Dermis microvascular lymphatic vessel endothelial cell (primary cell): ENCODE measurements around the gene HMX1. TPM values are rescaled to one million over a fixed set of nuclear protein-coding genes. Genes with fewer than 3 reads are reported as not detected.

Experiments
- DNase-seq, 2 donors: peaks; one replicate each; pipeline versions ENCODE4 v3.0.0 to v3.0.0-alpha.2; 2010; ENCODE audit warnings: low read depth in 2 of 2
- total RNA-seq: library from RNA; depleted of rRNA; stranded (reverse); fragments of >200 nt; gene quantifications from 2 replicates; pipeline ENCODE4 v1.2.1, GENCODE V29; 2014

The HMX1 gene
- total RNA-seq, 1 donor from 2014 or later, result not detected

DNA sequence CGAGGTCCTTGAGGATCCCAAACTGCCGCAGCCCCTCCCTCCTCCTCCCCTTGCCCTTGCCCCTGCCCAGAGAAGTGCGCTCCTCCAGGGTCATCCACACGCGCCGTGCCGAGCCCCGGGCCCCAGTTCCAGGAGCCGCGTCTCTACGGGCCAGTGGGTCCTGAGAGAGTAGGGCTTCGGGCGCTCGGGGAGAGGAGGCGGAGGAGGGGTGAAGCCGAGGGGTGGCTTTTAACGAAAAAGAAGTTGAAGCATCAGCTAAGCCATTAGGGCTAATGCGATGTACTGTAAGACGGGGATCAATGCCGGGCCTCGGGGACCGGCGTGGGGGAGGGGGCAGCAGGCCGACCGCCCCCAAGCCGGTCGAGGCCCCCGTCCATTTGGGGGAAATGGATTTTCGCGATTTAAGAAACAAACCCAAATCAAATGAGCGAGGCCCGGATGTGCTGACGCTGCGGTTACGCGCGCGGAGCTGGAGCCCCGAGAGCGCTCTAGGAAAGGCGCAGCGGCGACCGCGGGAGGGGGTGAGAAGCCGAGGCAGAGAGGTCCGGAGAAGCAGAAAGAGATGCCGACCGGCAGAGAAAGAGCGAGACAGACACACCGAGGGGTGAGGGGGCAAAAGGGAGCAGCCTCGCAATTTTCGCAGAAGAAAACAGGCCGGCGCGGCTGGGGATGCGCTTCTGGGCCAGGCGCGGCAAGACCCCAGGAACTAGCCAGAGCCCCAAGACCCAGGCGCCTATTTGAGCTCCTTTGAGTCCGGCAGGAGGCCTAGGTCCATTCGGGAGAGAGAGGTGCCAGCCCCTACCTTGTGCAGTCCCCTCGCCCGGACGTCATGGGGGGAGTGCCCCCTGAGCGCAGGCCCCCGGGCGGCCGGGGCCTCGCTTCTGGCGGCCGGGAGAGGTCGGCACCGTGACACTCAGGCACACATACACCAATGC lies 13.6 kb downstream of the HMX1 start:
- no peak for DNase-seq

DNA sequence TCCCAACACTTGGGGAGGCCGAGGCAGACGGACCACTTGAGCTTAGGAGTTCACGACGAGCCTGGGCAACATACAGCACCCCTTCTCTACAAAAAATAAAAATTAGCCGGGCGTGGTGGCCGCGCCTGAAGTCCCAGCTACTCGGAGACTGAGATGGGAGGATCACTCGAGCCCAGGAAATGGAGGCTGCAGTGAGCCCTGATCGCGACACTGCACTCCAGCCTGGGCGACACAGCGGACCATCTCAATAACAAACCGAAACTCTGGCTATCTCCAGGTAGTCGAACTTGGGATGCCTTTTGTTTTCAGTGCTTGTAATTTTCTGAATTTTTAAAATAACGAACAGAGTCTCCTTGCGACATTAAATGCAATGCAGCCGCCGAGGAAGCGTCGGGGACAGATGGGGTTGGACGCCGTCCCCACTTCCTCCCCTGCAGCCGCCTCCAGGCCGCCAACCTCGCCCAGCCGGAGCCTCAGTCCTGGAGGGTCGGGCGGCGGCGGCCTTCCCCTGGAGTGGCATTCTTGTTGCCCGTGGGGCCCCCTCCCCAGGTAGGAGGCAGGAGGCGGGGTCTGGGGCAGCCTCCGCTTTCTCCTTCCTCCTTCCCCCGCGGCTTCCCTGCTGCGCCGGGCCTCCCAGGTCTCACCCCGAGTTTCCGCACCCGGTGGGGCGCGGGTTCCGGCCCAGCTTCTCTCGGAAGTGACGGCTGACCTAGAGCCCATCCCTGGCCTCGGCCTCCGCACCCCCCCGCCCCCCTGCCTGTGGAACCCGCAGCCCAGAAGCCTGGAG lies 14.6 kb downstream of the HMX1 start:
- no peak for DNase-seq

DNA sequence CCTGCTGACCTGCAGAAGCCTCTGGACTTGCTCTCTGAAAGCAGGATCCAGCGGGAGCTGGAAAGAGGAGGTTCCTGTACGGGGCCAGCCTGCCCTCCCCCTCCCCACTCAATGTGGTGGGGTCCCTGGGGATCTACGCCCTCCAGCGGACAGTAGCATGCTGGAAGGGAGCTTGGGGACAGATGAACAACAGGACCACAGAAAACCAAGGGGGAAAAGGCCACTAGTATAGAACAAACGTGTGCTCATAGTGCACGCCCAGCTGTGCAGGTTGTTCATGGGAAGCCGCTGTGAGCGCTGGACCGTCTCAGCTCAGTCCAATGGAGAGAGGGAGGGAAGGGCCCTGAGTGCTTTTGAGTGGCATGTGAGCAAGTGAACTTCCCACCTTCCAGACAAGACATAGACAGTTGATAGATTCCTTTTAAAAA lies 15.8 kb downstream of the HMX1 start:
- DNase-seq, result no peak

DNA sequence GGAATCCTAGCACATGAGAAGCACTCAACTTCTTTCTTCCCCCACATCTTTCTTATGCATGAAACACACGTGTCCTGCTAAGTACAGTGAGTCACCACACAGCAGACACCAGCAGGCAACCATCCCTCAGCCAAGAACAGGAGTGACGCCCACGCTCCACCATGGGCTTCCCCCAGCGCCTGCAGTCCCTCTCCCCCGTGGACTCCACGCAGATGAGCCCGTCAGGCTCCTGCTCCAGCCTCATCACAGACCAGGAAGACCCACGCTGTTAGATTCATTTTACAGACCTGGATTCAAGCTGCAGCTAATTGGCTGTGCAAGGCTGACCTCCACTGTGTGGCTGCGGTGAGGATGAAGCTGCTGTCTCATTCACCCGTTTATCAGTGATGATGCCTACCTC lies 16.7 kb downstream of the HMX1 start:
- DNase-seq, result no peak

DNA sequence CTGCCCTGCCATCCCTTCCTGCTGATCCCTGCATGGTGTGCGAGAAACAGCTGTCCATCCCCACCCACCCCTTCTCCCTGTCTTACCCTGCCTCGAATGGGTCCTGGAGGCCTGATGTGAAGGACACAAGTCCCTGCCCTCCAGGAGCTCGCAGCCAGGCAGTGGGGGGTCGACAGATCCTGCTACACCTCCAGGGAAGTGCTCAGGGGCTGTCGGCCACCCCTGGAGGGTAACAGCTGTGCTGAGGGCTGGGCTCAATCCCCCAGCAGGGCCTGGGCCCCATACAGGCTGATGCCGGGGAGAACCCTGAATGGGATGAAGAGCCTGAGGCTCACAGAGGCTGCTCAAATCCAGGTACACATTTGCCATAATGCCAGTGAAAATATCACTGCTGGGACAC lies 17.6 kb downstream of the HMX1 start:
- no peak for DNase-seq

DNA sequence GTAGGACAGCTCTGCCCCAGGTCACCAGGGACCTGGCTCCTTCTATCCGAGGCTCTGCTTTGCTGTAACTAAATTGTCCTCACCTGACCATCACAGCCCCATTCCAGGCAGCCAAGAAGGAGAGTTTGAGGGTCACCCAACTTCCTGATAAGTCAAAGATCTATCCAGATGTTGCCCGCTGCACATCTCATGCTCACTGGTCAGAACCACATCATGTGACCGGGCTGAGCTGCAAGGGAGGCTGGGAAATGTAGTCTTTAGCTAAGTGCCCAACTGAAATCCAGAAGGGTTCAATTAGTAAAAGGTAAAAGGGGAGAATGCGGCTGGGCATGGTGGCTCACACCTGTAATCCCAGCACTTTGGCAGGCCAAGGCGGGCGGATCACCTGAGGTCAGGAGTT lies 18.4 kb downstream of the HMX1 start:
- DNase-seq, result no peak

DNA sequence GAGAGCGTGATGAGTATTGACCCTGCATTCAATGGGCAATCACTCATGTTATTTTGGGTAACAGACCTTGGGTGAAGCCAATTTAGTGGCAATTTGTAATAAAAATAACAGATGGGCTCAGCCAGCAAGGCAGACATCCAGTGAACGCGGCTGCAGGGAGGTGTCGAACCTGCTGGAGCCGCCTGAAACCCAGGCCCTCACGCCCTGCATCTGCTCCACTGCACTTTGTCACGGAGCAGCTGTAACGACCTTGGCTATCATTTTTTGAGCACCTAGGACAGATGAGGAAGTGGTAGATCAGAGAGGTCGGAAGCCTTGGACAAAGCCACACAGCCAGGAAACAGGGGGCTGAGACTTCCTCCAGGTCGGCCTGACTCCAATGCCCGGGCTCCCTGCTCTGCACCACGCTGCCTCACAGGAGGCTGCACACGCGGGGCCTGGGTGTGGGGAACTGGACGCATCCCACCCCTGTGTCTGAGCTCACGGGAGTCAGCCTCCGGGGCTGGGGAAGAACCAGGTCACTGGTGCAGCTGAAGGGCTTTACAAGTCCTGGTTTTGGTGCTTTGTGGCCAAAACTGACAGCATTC lies 19.4 kb downstream of the HMX1 start:
- DNase-seq, result no peak

DNA sequence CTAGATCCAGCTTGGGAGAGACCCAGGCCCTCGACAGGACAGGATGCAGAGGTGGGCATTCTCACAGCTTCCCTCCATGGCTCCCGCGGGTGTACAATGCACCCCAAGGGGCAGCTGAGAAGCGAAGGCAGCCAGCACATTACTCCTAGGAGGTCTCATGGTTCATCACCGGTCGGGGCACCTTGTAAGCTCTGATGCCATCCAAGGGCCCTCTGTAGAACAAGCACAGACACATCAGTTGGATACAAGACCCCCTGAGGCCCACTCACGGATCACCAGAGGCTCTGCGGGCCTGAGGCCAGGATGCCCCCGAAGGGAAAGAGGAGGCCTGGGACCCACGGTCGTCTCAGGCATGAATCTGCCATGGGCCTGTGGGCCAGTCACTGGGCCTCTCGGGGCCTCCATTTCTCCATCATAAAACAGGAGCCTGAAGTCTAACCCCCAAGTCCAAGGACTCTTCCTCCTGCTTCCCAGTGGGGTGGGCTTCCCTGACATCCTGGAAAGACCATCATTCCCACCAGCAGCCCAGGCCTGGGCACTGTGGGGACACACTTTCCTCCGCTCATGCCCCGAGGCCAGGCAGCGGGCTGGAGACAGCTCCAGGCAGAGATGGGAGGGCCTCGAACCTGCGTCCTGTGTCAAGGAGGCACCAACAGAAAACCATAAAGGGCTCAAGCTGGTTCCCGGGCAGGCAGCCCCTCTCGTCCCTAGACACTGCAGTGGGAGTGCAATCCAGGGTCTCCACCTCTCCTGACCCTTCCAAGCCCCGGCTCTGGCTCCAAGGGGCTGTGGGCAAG lies 20.1 kb downstream of the HMX1 start:
- no peak for DNase-seq

DNA sequence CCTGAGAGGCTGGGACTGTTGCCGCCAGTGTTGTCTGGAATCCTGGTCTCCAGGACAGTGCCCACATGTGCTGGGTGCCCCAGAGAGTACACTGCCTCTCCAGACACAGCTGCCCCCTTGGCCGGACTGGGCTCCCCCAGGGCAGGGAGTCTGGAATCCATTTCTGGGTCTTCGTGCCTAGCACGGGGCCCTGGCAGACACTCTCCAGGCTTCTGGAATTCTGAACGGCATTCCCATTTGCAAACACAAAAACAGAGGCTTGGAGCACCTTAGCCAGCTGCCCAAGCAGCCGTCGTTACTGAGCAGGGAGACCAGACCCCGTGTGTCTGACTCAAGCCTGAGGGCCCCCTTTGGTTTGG lies 20.8 kb downstream of the HMX1 start:
- DNase-seq, result no peak

DNA sequence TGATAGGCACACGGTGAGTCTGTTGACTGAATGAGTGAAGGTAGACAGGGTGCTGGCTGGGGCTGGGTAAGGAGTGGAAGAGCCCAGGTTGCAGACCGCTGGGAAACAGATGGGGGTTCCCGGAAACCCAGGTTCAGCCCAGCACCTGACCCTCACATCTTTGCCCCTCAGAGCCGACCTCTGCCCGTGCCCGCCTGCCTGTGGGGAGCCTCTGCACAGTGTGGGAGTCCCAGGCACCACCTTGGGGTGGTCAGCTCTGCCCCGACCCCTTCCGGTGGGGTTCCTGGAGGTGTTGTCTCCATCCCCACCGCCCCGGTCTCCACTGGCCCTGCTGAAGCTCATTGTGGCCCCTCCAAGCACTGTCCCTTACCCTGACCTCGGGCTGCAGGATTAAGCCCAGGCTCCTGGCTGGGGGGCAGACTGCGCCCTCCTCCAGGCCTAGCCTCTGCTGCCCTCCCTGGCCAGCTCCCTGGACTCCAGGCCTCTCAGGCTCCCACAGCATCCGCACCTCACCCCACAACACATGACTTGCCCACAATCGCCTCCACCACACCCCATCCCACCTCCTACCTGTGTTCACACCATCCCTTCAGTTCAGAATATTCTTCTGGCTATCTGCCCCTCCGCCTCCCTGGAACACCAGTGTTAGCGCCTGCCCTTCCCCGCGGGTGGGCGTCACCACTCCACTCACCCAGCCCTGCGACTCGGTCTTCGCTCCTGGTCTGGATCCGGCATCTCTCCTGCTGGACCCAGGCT lies 21.4 kb downstream of the HMX1 start:
- no peak for DNase-seq

DNA sequence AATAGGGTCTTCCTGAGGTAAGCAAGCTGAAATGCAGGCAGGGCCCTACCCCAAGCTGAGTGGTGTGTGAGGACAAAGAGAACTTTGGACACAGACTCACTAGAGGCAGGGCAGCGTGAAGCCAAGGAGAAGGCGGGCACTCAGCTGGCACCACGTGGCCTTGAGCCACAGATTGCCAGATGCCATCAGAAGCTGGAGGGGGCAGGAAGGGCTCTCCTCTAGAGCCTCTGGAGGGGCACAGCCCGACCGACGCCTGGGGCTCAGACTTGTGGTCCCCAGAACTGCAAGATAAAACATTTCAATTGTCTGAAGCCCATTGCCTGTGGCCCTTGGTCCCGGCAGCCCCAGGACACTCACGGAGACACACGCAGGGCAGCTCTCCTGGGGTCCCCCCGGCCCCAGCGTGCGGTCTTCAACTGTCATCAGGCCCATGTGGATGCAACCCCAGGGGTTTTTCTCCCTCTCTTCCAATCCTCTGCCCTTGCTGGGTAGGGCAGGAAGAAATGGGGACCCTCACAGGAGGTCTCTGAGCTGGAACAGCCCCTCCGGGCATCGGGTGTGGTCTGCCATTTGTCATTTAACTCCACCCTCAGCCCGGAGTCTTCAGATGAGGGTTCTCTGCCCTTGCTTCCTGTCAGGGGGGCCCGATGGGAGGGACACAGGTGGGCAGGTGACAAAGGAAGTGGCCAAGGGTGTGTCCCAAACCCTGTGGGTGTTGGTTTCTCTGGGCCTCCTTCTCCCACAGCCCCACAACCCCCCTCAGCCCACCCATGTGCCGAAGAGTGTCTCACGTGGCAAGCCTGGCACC lies 22.2 kb downstream of the HMX1 start:
- DNase-seq, result no peak

DNA sequence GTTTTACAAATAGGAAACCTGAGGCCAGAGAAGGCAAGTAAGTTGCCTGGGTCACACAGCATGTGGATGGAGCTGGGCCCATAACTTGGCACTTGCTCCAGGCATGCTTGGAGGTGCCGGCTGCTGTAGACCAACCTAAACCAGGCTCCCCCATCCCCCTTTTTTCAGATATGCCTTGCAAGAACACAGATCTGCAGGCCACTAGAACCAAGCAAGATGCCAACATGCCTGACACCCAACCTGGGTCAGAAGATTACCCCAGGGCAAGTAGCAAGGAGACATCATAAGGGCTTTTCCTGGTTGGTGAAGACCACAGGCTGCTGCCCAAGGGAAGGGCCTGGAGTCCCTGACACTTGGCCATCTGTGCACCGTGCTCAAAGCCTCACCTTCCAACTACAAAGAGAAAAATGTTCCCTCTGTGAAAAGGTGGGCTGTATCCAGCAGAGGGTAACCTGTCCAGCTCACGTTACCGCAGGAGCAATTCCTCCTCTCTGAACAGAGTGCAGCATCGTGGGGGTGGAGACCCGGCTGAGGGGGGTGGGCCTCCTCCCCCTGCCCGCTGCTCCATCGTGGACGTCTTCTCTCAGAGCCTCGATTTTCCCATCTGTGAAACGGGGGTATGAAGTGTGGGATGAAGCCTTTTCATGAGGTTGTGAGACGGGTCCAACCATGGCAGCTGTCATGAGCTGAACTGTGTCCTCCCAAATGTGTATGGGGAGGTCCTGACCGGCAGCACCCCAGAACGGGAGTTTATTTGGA lies 23.0 kb downstream of the HMX1 start:
- DNase-seq, result no peak

DNA sequence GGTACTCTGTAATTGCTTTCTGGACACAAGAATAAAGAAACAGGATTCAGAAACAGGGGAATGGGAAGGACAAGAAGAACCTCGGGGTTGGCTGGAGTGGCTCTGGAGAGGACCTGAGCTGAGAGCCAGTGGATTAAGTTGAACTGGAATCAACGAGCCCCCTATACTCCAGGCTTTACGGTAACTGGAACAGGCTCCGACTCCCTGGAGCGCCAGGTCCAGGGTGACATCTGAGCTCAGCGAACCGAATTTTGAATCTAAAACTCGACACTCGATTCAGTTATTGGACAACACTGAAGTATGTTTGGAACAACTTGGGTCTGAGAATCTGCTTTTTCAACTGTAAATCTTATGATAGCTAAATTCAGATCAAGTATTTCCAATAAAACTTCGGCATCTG lies 23.9 kb downstream of the HMX1 start:
- DNase-seq, result no peak

DNA sequence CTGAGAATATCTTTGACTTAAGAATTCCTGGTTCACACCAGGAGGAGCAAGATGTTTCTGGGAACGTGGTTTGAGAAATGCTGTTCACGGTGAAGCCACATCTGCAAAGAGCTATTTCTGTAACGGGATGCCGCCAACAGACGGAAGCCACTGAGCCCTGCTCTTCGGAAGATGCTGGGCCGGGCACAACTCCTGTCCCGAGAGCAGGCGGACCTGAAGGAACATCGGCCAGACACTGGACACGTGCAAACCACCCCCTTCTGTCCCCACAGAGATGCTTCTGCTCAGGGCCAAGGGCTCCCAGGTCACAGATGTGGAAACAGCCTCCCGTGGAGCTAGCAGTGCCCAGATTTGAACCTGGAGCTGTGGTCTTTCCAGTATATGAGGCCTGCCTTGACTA lies 24.3 kb downstream of the HMX1 start:
- DNase-seq, result no peak

DNA sequence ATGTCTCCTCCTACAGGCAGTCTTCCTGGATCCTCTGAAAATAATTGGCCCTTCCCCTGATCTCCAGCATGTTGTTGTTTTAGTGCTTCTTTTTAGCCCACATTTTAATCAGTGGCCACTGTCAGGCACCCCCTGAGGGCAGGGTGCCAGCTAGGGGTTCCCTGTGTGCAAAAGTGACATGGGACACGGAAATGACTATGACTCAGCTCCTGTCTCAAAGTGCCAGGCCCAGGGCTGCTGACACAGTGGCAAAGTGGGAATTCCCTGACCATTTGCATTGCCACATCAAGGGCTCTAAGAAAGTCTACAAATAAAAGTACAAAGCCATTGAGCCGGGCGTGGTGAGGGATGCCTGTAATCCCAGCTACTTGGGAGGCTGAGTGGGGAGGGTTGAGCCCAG lies 24.8 kb downstream of the HMX1 start:
- DNase-seq, result no peak

DNA sequence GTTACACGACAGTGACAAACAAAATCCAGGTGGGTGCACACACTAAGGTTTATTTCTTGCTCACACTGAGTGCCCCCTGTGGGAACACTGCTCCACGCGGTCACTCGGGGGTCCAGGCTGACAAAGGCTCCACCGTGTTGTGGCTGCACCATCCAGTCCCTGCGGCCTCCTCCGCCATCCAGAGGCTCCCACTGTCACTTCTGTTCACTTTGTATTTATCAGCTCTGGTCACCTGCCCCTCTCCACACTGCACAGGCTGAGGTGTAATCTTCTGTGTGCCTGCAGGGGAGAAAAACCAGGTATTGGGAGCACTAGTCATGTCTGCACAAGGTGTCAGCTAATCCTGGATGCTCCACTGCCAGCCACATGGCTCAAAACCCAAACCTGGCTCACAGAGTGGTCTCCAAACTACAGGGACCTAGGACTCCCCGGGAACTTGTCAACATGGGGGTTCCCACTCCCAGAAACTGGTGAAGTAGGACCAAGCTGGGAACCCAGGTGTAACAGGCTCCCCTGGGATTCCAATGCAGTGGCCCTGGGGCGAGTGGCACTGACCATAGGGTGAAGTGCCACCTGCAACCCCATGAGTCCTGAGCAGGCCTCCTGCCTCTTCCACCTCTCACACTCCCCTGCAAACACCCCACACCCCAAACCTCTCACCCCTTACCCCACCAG lies 25.5 kb downstream of the HMX1 start:
- DNase-seq, result no peak

DNA sequence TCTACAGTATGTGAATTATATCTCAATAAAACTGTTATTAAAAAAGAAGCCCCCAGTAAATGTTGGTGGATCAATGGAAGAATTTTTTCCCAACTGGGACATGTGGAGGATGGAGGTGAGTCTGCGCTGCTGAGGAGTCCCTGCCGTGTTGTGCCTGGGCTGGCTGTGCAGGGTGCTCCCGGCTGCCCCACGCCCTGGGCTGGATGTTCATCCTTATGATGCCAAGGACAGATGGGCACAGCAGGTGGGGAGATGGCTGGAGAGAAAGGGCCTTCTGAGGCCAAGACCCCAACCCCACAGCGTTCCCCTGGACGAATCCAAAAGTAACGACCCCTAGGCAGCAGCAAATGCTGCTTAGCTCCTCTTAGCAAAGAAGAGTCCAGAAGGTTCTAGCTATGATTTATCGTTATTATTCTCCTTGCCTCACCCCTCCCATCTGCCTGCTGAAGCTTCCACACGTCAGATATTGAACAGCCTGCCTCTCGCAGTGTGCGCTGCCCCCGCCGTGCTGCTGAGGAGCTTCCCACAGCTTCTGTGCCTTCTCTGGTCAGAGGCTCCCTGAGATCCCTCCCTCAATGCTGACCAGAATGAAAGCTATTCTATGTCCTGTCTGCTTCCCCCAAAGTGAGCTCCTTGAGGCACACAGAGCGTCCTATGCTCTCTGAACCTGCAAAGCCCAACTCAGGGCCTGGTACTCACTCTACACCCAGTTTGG lies 26.5 kb downstream of the HMX1 start:
- DNase-seq, result no peak

DNA sequence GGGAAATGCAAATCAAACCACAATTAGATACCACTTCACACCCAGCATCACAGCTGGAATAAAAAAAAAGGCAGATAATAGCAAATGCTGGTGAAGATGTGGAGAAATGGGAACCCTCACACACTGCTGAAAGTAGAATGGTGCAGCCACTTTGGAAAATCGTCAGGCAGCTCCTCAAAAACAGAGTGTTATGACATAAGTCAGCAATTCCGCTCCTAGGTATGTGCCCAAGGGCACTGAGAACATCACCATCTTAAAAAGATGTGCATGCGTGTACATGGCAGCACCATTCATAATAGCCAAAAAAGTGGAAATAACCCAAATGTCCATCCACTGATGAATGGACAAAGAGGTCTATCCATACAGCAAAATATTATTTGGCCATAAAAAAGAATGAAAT lies 28.0 kb downstream of the HMX1 start:
- DNase-seq, result no peak
